OCI-M2 (cell line): Measurements from ENCODE around the gene KCNK13.

Experiments
- DNase-seq: peaks from one replicate; lab custom pipeline; 2025; ENCODE audit not compliant: unreplicated experiment; lab: John Stamatoyannopoulos, UW

The KCNK13 gene

DNA sequence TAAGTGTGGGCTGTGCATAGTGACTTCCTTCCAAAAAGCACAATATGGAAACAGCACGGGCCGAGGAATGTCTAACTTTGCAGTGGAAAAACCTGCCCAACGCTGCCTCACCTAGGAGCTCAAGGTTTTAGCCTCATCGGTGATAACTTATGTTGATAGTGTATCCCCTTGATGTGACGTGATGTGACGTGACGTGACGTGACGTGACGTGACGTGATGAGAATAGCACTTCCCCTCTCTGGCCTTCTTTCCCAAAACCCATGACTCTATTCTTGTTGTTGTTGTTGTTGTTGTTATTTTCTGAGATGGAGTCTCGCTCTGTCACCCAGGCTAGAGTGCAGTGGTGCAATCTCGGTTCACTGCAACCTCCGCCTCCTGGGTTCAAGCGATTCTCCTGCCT lies 64.5 kb downstream of the KCNK13 start:
- no peak for DNase-seq

DNA sequence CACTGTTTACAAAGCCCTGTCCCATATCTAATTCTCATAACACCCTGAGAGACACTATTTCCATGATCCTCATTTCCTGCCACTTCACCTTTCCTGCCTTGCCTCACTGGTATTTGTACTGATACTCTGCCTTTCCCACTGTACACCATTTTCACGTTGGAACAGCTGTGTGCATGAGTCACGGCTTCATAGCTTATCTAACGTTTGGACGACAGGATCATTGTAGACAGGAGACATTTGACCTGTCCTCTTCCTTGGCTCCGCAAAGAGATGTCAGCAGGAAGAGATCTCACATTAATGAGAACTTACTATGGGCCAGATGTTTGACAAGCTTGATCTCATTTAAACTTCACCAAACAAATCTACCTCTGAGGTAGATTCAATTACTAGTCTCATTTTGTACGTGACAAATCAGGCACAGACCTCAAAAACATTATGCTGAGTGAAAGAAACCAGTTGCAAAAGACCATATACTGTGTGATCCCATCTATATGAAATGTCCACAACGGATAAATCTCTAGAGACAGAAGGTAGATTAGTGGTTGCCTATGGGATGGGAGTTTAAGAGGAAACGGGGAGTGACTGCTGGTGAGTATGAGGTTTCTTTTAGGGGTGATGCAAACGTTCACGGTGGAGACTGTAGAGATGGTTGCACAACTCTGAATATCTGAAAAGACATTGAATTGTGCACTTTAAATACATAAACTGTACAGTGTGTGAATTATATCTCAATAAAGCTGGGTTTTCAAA lies 71.2 kb downstream of the KCNK13 start:
- DNase-seq: no peak

DNA sequence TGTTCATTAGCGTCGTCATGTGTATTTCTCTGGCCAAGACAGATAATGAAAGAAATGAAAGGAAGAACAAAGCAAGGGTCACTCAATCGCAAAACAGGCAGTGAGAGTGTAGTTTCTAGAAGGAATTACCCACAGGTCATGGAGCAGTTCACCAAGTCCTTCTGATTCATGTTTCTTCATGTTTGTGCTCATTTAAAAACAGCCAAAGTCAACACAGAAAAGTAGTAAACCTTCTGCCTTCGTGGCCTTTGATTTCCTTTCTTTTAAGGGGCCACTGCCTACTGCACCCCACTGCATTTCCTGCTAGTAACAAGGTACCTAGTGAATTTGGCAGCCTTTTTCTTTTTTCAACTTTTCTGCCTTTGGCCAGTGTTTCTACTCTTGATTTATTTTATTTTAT lies 75.1 kb downstream of the KCNK13 start:
- DNase-seq: no peak

DNA sequence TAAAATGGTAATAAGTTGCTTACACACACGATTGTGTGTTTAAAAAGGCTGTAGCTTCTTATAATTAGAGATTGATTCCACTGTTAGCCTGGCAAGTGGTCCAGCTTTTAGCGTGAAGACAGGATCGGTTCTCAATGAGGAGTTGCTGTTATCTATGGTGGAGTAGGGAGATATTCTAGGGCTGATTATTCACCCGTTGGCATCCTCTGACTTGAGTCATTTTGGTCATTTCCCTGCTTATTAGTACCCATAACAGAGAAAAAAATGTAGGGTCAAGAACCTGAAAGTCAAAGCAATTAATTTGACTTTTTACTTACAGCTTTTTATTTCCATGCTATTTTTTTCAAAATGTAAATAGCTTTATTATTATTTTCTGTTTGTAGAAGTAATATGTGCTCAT lies 76.0 kb downstream of the KCNK13 start:
- DNase-seq: no peak

DNA sequence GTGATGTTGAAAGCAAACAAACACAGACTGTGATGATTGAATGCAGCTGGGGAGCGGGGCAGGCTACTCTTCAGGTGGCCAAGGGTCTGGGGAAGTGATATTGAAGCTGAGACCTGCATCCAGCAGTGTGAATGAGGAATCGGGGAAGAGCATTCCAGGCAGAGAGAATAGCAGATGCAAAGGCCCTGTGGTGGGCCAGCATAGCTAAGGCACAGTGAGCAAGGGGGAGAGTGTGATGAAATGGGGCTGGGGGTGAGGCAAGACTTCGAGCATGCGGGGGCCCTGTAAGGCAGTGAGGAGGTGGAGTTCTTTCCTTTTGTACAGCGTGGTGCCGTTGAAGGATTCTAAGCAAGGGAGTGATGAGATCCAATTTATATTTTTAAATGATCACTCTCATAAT lies 77.4 kb downstream of the KCNK13 start:
- DNase-seq: no peak

DNA sequence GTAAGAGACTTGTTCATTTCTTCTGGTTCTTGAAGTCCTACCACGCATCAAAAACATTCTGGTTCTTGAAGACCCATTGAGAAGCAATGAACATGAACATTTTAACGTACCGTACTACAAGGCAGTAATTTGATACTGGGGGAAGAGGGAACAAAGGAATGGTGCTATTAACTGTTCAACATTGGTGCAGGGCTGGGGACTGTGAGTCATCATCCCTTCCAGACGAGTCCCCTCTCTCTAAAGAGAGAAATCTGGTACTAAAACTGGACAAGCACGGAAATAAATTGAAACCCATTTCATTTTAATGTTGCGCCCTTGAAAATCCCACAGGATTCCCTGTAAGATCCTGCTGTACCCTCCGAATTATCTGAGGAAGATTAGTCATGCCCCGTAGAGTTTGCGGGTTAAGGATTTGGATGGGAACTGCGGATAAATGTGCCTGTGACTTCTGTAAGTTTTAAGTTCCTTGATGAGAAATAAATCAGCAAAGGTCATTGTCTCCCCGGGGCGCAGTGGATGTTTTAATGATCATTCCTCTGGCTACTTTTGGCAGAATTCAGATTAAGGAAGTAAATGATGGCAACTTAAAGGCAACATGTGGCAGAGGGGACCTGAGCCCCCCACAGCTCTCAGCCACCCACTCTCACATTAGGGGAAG lies 78.6 kb downstream of the KCNK13 start:
- no peak for DNase-seq

DNA sequence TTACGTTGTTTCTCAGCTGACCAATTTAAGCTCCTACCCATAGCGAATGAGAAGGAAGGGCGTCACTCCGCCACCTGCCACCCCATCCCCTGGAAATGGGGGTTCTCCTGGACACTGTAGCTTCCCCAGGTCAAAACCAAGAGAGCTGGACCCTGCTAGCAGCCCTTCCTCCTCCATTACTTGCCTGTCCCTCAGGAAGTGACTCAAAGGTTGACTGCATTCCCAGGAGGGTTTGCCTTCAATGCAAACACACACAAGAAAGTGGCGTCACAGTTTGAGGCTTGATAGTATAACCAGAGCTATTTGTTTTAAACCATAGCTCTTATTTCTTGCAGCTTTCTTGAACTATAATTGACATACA lies 79.1 kb downstream of the KCNK13 start:
- DNase-seq: no peak

DNA sequence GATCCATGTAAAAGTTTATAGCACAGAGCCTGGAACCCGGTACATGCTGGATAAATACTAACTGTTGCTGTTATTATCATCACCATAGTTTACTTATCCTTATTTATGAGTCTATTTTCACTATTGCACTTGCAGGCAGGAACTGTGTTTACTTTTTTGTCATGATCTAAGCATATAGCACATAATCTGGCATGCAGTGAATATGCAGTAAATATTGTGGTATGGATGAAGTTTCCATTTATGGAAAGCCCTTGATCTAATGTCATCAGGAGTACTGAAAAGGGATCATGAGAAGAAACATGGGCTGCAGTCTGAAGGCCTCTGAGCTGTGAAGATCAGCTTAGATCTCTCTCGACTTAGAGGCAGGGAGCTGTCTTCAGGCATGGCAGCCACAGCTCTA lies 91.6 kb downstream of the KCNK13 start:
- DNase-seq: no peak

DNA sequence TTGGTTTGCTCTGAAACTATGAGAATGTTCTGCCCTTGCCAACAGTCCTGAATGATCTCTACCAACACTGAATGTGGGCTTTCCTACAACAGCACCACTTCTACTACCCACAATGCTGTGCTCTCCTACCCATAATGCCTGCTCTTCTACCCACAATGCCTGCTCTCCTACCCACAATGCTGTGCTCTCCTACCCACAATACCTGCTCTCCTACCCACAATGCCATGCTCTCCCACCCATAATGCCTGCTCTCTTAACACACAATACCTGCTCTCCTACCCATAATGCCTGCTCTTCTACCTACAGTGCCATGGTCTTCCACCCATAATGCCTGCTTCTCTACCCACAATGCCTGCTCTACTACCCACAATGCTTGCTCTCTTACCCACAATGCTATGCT lies 92.3 kb downstream of the KCNK13 start:
- DNase-seq: no peak

DNA sequence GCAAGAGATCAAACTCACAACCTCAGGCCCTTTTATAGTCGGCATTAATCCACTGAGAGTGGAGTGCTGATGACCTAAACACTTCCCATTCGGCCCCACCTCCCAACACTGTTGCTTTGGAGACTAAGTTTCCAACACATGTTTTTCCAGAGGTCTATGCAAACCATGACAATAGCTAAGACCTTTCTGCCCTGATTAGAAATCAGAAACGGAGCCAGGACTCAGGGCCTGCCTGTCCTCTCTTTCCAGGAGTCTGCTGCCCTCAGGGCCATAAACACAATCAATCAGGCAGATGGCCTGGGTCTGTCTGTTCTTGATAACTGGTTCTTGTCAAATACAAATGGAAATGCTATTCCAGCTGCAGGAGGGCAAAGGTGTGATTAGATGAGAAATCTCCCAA lies 97.4 kb downstream of the KCNK13 start:
- DNase-seq: no peak

DNA sequence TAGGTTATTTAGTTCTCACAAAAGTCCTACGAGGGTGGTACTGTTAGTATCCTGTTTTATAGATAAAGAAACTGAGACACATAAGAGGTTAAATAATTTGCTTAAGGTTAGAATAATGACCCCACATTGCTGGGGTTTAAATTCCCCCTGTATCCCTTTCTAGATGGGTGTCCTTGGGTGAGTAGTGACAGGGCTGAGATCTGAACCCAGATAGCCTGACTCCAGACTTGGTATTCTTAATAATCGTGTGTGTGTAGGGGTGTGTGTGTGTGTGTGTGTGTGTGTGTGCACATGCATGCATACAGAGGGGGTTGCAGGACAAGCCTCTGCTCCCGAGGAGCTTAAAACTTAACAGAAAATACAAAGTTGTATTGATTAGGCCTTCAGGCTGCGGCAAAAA lies 97.9 kb downstream of the KCNK13 start:
- DNase-seq: no peak

DNA sequence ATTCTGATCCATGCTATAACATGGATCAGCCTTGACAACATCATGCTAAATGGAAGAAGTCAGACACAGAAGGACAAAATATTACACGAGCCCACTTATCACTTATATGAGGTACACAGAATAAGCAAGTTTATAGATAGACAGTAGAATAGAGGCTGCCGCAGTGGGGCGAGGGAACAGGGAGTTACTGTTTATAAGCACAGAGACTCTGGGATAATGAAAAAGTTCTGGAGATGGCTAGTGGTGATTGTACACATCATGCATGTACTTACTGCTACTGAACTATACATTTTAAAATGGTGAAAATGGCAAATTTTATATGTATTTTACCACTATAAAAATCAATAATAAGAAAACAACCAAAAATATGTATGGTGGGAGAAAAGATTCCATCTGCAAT lies 99.3 kb downstream of the KCNK13 start:
- no peak for DNase-seq

DNA sequence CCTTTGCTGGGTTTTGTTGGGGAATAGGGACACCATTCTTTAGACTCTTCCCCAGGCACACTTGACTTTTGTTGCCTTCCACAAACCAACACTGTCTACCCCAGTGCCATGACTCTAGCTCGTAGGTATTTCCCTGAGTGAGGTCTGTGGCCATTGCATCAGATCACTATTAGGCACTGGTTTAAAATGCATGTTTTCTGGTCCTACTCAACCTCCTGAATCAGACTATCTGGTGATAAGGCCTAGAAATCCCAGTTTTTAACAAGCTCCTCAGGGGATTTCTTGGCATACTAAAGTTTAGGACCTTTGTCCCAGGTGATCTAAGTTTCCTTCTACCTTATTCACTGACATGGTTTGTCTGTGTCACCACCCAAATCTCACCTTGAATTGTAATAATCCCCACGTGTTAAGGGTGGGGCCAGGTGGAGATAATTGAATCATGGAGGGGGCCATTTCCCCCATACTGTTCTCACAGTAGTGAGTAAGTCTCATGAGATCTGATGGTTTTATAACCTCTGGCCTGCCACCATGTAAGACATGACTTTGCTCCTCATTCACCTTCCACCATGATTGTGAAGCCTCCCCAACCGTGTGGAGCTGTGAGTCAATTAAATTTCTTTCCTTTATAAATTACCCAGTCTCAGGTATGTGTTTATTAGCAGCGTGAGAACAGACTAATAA lies 106.8 kb downstream of the KCNK13 start:
- no peak for DNase-seq

DNA sequence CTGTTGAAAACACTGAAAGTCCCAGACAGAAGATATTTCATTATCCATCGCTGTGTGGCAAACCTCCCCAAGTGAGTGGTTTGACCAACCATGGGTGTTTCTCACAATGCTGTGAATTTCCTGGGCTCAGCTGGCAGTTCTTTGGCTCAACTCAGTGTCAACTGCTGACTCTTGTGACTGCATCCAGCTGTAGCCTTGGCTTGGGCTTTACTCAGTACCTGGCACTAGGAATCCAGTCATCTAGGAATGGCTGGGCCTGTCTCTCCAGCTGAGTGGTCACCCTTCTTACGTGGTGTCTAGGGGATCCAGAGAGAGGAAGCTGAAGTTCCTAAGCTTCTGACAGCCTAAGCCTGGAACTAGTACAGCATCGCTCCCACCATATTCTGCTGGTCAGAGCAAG lies 113.8 kb downstream of the KCNK13 start:
- no peak for DNase-seq

DNA sequence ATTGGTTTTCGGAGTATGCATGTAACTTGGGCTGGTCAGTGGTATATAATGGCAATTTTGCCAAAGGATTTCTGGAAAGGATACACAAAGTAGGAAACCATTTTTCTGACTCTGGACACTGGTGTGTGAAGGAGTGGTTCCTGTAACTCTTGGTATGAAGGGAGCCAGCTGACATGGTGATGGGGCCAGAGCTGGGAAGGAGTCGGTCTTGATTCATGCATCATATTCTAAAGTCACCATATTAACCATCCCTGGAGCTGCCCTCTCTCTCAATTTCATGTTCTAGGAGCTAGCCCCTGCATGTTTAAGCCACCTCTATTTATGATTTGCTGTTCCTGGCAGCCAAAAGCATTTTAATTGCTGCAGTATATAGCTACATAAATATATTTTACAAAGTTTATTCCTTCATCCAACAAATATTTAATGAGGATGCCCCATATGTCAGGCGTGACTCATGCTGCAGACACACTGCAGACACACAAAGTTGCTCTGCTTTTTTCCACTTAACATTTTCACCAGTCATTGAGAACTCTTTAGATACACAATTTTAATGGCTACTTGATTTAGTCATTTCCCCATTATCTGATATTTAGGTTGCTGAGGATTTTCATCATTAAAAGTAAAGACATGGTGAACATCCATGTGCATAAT lies 115.9 kb downstream of the KCNK13 start:
- DNase-seq: no peak

DNA sequence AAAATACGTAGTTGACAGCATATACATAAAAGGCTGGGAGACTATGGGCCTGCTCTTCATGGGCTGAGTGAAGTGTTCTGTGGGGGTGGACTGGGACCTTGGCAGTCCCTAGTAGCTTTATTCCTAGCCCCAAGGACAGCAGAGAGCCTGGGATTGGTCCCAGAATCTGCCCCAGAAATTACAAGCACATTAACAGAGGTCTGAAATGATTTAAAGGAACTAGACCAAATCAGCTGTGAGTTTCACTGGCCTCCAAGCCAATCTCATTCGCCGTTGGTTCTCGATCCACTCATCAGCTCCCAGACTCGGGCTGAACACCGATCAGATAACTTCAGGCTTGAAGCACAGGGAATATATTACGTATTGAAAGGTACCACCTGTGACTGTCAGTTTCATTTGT lies 117.6 kb downstream of the KCNK13 start:
- DNase-seq: no peak

DNA sequence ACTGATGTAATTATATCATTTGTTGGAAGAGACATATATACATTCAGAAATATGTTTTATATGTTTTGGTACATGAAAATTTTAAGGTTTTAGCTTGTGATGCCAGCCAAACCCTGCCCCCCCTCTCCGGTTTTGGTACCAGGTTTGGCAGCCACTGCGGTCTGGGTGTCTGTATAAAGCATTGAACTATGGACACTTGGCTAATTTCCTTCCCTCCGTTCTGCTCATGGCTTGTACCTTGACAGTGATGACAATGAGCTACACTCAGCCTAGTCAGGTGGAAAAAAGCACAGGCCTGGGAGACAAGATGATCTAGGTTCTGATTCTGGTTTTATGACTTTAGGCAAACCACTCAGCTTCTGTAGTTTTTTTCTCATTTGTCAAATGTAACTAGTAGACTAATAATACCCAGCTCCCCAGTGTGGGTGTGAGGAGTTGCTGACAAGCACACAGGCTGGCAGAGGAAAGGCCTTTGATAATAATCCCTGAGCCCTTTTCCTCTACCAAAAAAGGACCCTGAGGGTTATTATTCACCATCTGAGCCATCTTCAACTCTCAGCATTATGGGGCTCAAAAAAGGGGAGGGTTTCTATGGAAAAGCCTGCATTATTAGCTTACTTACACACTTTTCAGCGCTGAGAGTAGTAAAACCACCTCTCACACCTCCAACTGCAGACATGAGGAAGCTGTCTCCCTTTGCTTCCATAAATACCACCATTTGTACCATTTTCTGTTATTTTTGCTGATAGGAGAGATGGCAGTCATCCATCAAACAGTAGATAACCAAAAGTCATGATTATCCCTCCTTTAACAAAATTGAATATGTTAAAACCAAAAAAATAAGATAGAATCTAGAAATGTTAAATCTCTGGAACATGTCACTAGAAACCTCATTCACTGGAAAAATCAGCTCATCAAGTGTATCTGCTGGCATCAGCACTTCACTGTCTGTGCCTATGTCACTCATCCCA lies 118.3 kb downstream of the KCNK13 start:
- DNase-seq: no peak

DNA sequence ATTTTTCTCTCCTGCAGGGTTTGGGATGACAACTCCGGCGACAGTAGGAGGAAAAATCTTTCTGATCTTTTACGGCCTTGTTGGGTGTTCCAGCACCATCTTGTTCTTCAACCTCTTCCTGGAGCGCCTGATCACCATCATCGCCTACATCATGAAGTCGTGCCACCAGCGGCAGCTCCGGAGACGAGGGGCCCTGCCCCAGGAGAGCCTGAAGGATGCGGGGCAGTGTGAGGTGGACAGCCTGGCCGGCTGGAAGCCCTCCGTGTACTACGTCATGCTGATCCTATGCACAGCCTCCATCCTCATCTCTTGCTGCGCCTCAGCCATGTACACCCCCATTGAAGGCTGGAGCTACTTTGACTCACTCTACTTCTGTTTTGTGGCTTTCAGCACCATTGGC lies 122.3 kb downstream of the KCNK13 start:
- no peak for DNase-seq

DNA sequence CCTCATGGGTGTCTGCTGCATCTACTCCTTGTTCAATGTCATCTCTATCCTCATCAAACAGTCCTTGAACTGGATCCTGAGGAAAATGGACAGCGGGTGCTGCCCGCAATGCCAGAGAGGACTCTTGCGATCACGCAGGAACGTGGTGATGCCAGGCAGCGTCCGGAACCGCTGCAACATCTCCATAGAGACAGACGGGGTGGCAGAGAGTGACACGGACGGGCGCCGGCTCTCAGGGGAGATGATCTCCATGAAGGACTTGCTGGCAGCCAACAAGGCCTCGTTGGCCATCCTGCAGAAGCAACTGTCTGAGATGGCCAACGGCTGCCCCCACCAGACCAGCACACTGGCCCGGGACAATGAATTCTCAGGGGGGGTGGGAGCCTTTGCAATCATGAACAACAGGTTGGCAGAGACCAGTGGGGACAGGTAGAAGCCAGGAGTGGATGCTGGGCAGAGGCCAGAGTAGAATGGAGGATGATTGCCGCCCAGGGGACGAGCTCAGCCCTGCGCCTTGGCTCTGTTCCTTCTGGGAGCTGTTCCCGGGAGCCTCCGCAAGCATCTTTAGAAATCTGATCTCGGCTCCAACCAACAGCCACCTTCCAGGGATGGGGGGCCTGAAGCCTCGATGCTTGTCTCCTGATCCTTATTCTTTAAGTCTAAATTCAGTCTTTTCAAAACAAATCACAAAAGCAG lies 122.9 kb downstream of the KCNK13 start:
- DNase-seq: no peak

DNA sequence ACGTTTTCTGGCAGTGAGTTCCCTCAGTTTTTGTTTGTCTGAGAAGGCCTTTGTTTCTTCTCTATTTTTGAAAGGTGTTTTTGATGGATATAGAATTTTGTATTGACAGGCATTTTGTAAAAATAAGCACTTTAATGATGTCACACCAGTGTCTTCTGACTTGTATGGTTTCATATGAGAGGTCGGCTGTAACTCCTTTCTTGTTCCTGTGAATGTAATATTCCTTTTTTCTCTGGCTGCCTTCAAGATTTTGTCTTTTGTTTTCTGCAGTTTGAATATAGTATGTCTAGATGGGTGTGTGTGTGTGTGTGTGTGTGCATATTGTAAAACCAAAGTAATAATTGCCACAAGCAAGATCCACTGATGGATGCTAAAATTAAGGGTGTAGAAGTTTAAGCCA lies 126.8 kb downstream of the KCNK13 start:
- DNase-seq: no peak
